Hepatocyte (in vitro differentiated cells): ENCODE data around the gene CMIP. TPM values are rescaled to one million over a fixed set of nuclear protein-coding genes. Genes with fewer than 3 reads are reported as not detected.

ENCODE experiments used
- DNase-seq: peaks from one replicate; pipeline ENCODE4 v3.0.0-alpha.2; 2016; ENCODE audit warnings: low spot score
- H2AFZ ChIP-seq: fragments of 200-600 bp; sonication (generic); 2 replicates; pipeline ENCODE4 v1.6.0; 2016; ENCODE audit warnings: antibody characterized with exemption, mild to moderate bottlenecking
- H3K27ac ChIP-seq: fragments of 200-600 bp; sonication (generic); 2 replicates; pipeline ENCODE4 v1.5.1; 2016; ENCODE audit warnings: mild to moderate bottlenecking
- H3K27me3 ChIP-seq: fragments of 200-600 bp; sonication (generic); 2 replicates; pipeline ENCODE4 v1.6.1; 2016
- H3K36me3 ChIP-seq: fragments of 200-600 bp; sonication (generic); replicated peaks from 2 replicates; pipeline ENCODE4 v1.5.1; 2016; ENCODE audit warnings: low read depth; ENCODE audit not compliant: insufficient read depth
- H3K4me1 ChIP-seq: fragments of 200-600 bp; sonication (generic); 2 replicates; pipeline ENCODE4 v1.5.1; 2016; ENCODE audit warnings: mild to moderate bottlenecking, moderate library complexity; ENCODE audit not compliant: insufficient read depth
- H3K4me2 ChIP-seq: fragments of 200-600 bp; sonication (generic); 2 replicates; pipeline ENCODE4 v1.6.0; 2016
- H3K4me3 ChIP-seq: fragments of 200-600 bp; sonication (generic); 2 replicates; pipeline ENCODE4 v1.5.1; 2016; ENCODE audit warnings: mild to moderate bottlenecking
- H3K79me2 ChIP-seq: fragments of 200-600 bp; sonication (generic); 2 replicates; pipeline ENCODE4 v1.6.0; 2017; ENCODE audit warnings: mild to moderate bottlenecking
- H3K9me2 ChIP-seq: fragments of 200-600 bp; sonication (generic); replicated peaks from 2 replicates; pipeline ENCODE4 v1.6.0; 2017; ENCODE audit warnings: mild to moderate bottlenecking; ENCODE audit not compliant: insufficient read depth
- H3K9me3 ChIP-seq: fragments of 200-600 bp; sonication (generic); 2 replicates; pipeline ENCODE4 v1.5.1; 2016; ENCODE audit warnings: low read depth, mild to moderate bottlenecking
- H4K20me1 ChIP-seq: fragments of 200-600 bp; sonication (generic); 2 replicates; pipeline ENCODE4 v1.6.0; 2016; ENCODE audit warnings: mild to moderate bottlenecking; ENCODE audit not compliant: insufficient read depth, poor library complexity, severe bottlenecking
- CTCF ChIP-seq: fragments of 200-600 bp; sonication (generic); IDR thresholded peaks from 2 replicates; pipeline ENCODE4 v1.5.1; 2016; ENCODE audit warnings: antibody characterized with exemption, mild to moderate bottlenecking; ENCODE audit not compliant: poor library complexity
- EZH2 ChIP-seq: fragments of 200-600 bp; sonication (generic); IDR thresholded peaks from 2 replicates; pipeline ENCODE4 v1.6.1; 2016; ENCODE audit warnings: antibody characterized with exemption, mild to moderate bottlenecking, borderline replicate concordance
- EZH2phosphoT487 ChIP-seq: fragments of 200-600 bp; sonication (generic); IDR thresholded peaks from one replicate; pipeline ENCODE4 v1.6.1; 2018; ENCODE audit warnings: antibody characterized with exemption, mild to moderate bottlenecking, low read depth, moderate library complexity; ENCODE audit not compliant: unreplicated experiment, severe bottlenecking
- WGBS: methylation state at CpG from one replicate; pipeline ENCODE4 v1.1.6; 2016; ENCODE audit warnings: low lambda C conversion rate; ENCODE audit errors: missing lambda C conversion rate; 5-methylcytosine and 5-hydroxymethylcytosine counted together
- polyA plus RNA-seq: library from polyadenylated mRNA; unstranded; fragments of >200 nt; fragmentation: Nextera tagmentation; extraction: Ambion mirVana; gene quantifications from 2 replicates; pipeline ENCODE4 v1.2.1, GENCODE V29; 2016
- total RNA-seq: library from RNA; depleted of rRNA; stranded (reverse); fragments of >200 nt; gene quantifications from 2 replicates; pipeline ENCODE4 v1.2.3, GENCODE V29; 2014

Gene CMIP
- total and polyA plus RNA-seq, 2 experiments from 2014 or later = 5.8 to 17.8 TPM

GRCh38 chr16:81692021-81692420 lies 247.4 kb downstream of the CMIP start:
- H3K4me1 ChIP-seq = peaks cover 3% of the 10 kb centered on the region
- H3K9me3 ChIP-seq = no peaks in the 10 kb centered on the region
- H3K79me2 ChIP-seq = no peaks in the 10 kb centered on the region
- no peak overlapping the region for H2AFZ ChIP-seq
- no peak for DNase-seq
- H3K9me2 ChIP-seq = no peaks in the 10 kb centered on the region
- no peaks in the 10 kb centered on the region for H4K20me1 ChIP-seq
- H3K36me3 ChIP-seq = no peaks in the 10 kb centered on the region
- H3K4me2 ChIP-seq = no peak overlapping the region
- TF ChIP-seq EZH2phosphoT487 = no peak
- TF ChIP-seq EZH2 = no peak
- TF ChIP-seq CTCF = no peak
- WGBS = 95% methylated on average over 16 of the region's 16 CpGs
- no peaks in the 10 kb centered on the region for H3K27me3 ChIP-seq
- H3K4me3 ChIP-seq = no peak overlapping the region
- no peak overlapping the region for H3K27ac ChIP-seq

GRCh38 chr16:81692571-81692970 lies 248.0 kb downstream of the CMIP start:
- H3K36me3 ChIP-seq = no peaks in the 10 kb centered on the region
- H3K27ac ChIP-seq = no peak overlapping the region
- H3K9me2 ChIP-seq = no peaks in the 10 kb centered on the region
- H3K4me2 ChIP-seq = no peak overlapping the region
- peaks cover 3% of the 10 kb centered on the region for H3K4me1 ChIP-seq
- no peak overlapping the region for H2AFZ ChIP-seq
- TF ChIP-seq EZH2 (no peak), CTCF (no peak), EZH2phosphoT487 (no peak)
- WGBS = 96% methylated on average over 15 of the region's 15 CpGs
- H3K4me3 ChIP-seq = no peak overlapping the region
- H4K20me1 ChIP-seq = no peaks in the 10 kb centered on the region
- H3K79me2 ChIP-seq = no peaks in the 10 kb centered on the region
- H3K9me3 ChIP-seq = no peaks in the 10 kb centered on the region
- no peaks in the 10 kb centered on the region for H3K27me3 ChIP-seq
- DNase-seq = no peak

GRCh38 chr16:81693041-81693743 lies 248.6 kb downstream of the CMIP start:
- Histone ChIP-seq H3K27me3 (no peaks in the 10 kb centered on the region), H3K27ac (no peak overlapping the region)

More at GRCh38 chr16:81693041-81693743, 248.6 kb downstream of the CMIP start:
- Histone ChIP-seq H3K4me1 (peaks cover 3% of the 10 kb centered on the region), H3K36me3 (no peaks in the 10 kb centered on the region), H2AFZ (no peak overlapping the region), H3K4me3 (no peak overlapping the region), H3K4me2 (no peak overlapping the region), H4K20me1 (no peaks in the 10 kb centered on the region), H3K9me2 (no peaks in the 10 kb centered on the region), H3K9me3 (no peaks in the 10 kb centered on the region), H3K79me2 (no peaks in the 10 kb centered on the region)
- no peak for DNase-seq
- 88% methylated on average over 28 of the region's 28 CpGs for WGBS
- TF ChIP-seq EZH2phosphoT487 (no peak), EZH2 (no peak), CTCF (no peak)
